ENCODE data around the gene TARBP1.

- TF ChIP-seq CTCF (IDR thresholded peaks at IDR 0.05) (no peak), EZH2 (IDR thresholded peaks at IDR 0.05; ENCODE audit: borderline replicate concordance, insufficient read depth, low read depth, low read length, poor library complexity, severe bottlenecking) (no peak)
Measured at GRCh38 chr1:234489007-234489697, 10.2 kb upstream of the TARBP1 start.
